ENCODE data around the gene UBN2. TPM values are rescaled to one million over a fixed set of nuclear protein-coding genes. Genes with fewer than 3 reads are reported as not detected.

The UBN2 gene
- 5.9 and 8.0 TPM in 2 replicates for total RNA-seq

GRCh38 chr7:139230774-139231512 is at the start of gene UBN2:
UBN2 (plus strand) TSS chr7:139231237; CDS start chr7:139231485, 248 bp downstream.

GRCh38 chr7:139341058-139341775 is 110.2 kb downstream of the UBN2 start, which contains the start of gene FMC1:
FMC1 (plus strand) TSS chr7:139341337; CDS start chr7:139341385, 48 bp downstream.

Small RNAs within 50 kb of the gene (small RNA-seq; reads per million reads assigned to genes)
- gene AC009220.1 (not detected), gene RNU6-206P (not detected)

Other genes starting within 250 kb of the UBN2 start
- gene KIAA1549, start 249.8 kb upstream of the UBN2 start, total RNA-seq, result 3.9 and 5.0 TPM in 2 replicates
- gene ZC3HAV1L, start 195.2 kb upstream of the UBN2 start, total RNA-seq, result 29.7 and 33.0 TPM in 2 replicates
- gene ZC3HAV1, start 121.5 kb upstream of the UBN2 start, total RNA-seq, result 58.1 and 60.5 TPM in 2 replicates
- 5.6 and 6.5 TPM in 2 replicates for gene FMC1, start 110.1 kb downstream of the UBN2 start, total RNA-seq
- 41.8 and 60.4 TPM in 2 replicates for gene LUC7L2, start 128.7 kb downstream of the UBN2 start, total RNA-seq